Measurements from ENCODE around the gene SHKBP1. TPM values are rescaled to one million over a fixed set of nuclear protein-coding genes. Genes with fewer than 3 reads are reported as not detected.
A peak's percentile ranks its signal among the peaks of the same experiment; 100 is the strongest.

SHKBP1 gene
- total and polyA plus RNA-seq, 9 of the 15 experiments (the other 6 are each of a cell fraction or from before 2014, with no cell fraction given), result 1.2 to 58.1 (median 22.3) TPM

GRCh38 chr19:40528533-40529092, 48.1 kb upstream of the SHKBP1 start (continued):
- TF ChIP-seq EP400 (IDR thresholded peaks at IDR 0.05), result no peak
- TF ChIP-seq NKRF (IDR thresholded peaks at IDR 0.05; ENCODE audit: borderline replicate concordance), result 0 out of 2 replicates have a peak, but pooled peaks have one; percentile 17
- TF ChIP-seq HLTF (IDR thresholded peaks at IDR 0.05), result 0 out of 2 replicates have a peak, but pooled peaks have one; percentile 28
- TF ChIP-seq EHMT2 (IDR thresholded peaks at IDR 0.05), result no peak
- no peak for TF ChIP-seq PML (IDR thresholded peaks at IDR 0.05; ENCODE audit: low read length)
- TF ChIP-seq HOXB6 (CRISPR knock-in tag; IDR thresholded peaks at IDR 0.05; ENCODE audit: borderline replicate concordance), result no peak
- TF ChIP-seq ILF3 (IDR thresholded peaks at IDR 0.05; ENCODE audit: borderline replicate concordance), result no peak
- TF ChIP-seq BCLAF1 (IDR thresholded peaks at IDR 0.05; ENCODE audit: borderline replicate concordance in 1 of 2, control insufficient read depth in 1 of 2, low read depth in 2 of 2, low read length in 1 of 2), result peak in 1 of 2 experiments; percentile 15; a peak in 1 of 4 replicates
- 0 out of 2 replicates have a peak, but pooled peaks have one; percentile 31 for TF ChIP-seq NBN (IDR thresholded peaks at IDR 0.05; ENCODE audit: low read depth)
- no peak for TF ChIP-seq MTF1 (CRISPR knock-in tag; IDR thresholded peaks at IDR 0.05; ENCODE audit: borderline replicate concordance)
- TF ChIP-seq ZBTB43 (CRISPR knock-in tag; IDR thresholded peaks at IDR 0.05), result no peak
- no peak for TF ChIP-seq EP300 (IDR thresholded peaks at IDR 0.05; ENCODE audit: low read length)
- TF ChIP-seq PHF20 (IDR thresholded peaks at IDR 0.05; ENCODE audit: partially characterized antibody), result no peak
- TF ChIP-seq ZNF75A (CRISPR knock-in tag; IDR thresholded peaks at IDR 0.05), result no peak
- no peak for TF ChIP-seq SREBF1 (IDR thresholded peaks at IDR 0.05; ENCODE audit: borderline replicate concordance, low read depth, low read length)
- TF ChIP-seq SNIP1 (IDR thresholded peaks at IDR 0.05; ENCODE audit: low read depth), result no peak
- TF ChIP-seq OTX1 (CRISPR knock-in tag; IDR thresholded peaks at IDR 0.05), result no peak
- no peak for TF ChIP-seq ZBTB49 (CRISPR knock-in tag; IDR thresholded peaks at IDR 0.05; ENCODE audit: borderline replicate concordance)

Data from K562 (cell line).